K562 (cell line): ENCODE results near the gene CSAD. TPM values are rescaled to one million over a fixed set of nuclear protein-coding genes. Genes with fewer than 3 reads are reported as not detected.

Experiments
- ATAC-seq: fragments of 200-7000 bp; cut with Tn5 transposase; 3 replicates; pipeline ENCODE4 v1.9.1; 2020; ENCODE audit warnings: moderate library complexity
- BruUV-seq: library from RNA; stranded (reverse); fragments of 400-500 nt; replicated peaks from 2 replicates; lab custom pipeline; 2021; lab: Mats Ljungman, UMichigan
- CTCF ChIA-PET: fragments of 300-600 bp; formaldehyde crosslinking; extraction: SDS; loops from one replicate; lab custom pipeline; 2021; ENCODE audit warnings: low intra/inter-chr PET ratio; lab: Yijun Ruan, JAX
- POLR2A ChIA-PET: fragments of 300-600, 350-650 bp; sonication (Branson Sonifier 250); formaldehyde crosslinking; extraction: SDS; loops from one replicate; lab custom pipeline; 2021; ENCODE audit warnings: antibody characterized with exemption, inconsistent platforms; lab: Yijun Ruan, JAX
- DNase-seq, 4 experiments: peaks; one replicate each; pipeline versions ENCODE4 v3.0.0 to v3.0.0-alpha.2; 2011 to 2018; ENCODE audit warnings: low spot score in 3 of 4, mixed read lengths in 3 of 4; ENCODE audit errors: extremely low read depth in 1 of 4
- FAIRE-seq: peaks from 2 replicates; lab custom pipeline; 2011; peaks lifted over from hg19 to GRCh38; lab: Jason Lieb, UNC
- H2AFZ ChIP-seq: 2 replicates; pipeline ENCODE4 v1.6.0; 2011; ENCODE audit warnings: low read depth, low read length, control low read depth, inconsistent platforms
- H3K27ac ChIP-seq: fragments of 200-600 bp; 3 replicates; pipeline ENCODE4 v1.8.0; 2011; ENCODE audit warnings: low read depth, mild to moderate bottlenecking, control low read depth, inconsistent platforms, low read length, moderate library complexity, mixed read lengths; ENCODE audit errors: extremely low read depth
- H3K27me3 ChIP-seq, 2 experiments: fragments of 300-600 bp in 1 of 2; 2 replicates in 1 of 2; 3 replicates in 1 of 2; pipeline versions ENCODE4 v1.6.0 to v1.8.0; 2011; ENCODE audit warnings: inconsistent platforms in 2 of 2, low read length in 2 of 2, mild to moderate bottlenecking in 1 of 2, mixed read lengths in 1 of 2, moderate library complexity in 1 of 2; ENCODE audit not compliant: control insufficient read depth in 2 of 2, insufficient read depth in 2 of 2
- H3K36me3 ChIP-seq: fragments of 300-600 bp; 3 replicates; pipeline ENCODE4 v1.8.0; 2011; ENCODE audit warnings: mild to moderate bottlenecking, low read length, inconsistent platforms; ENCODE audit not compliant: control insufficient read depth, insufficient read depth
- H3K4me1 ChIP-seq, 2 experiments: fragments of 200-600 bp in 1 of 2; replicated peaks in 1 of 2; 2 replicates in 1 of 2; 3 replicates in 1 of 2; pipeline versions ENCODE4 v1.5.1 to v1.8.0; 2011; ENCODE audit warnings: inconsistent platforms in 2 of 2, low read length in 2 of 2, mild to moderate bottlenecking in 1 of 2, mixed read lengths in 1 of 2, moderate library complexity in 1 of 2; ENCODE audit not compliant: control insufficient read depth in 2 of 2, insufficient read depth in 2 of 2
- H3K4me2 ChIP-seq: 2 replicates; pipeline ENCODE4 v1.6.1; 2011; ENCODE audit warnings: low read length, control low read depth, inconsistent platforms, mixed read lengths; ENCODE audit not compliant: insufficient read depth
- H3K4me3 ChIP-seq: fragments of 200-600 bp; sonication (generic), shearing (Covaris generic); 2 replicates; pipeline ENCODE4 v1.5.1; 2016; ENCODE audit warnings: control low read depth, inconsistent platforms
- H3K79me2 ChIP-seq: fragments of 200-600 bp; 3 replicates; pipeline ENCODE4 v1.8.0; 2011; ENCODE audit warnings: low read length, inconsistent platforms; ENCODE audit not compliant: control insufficient read depth, insufficient read depth
- H3K9ac ChIP-seq, 2 experiments: 2 replicates each; pipeline versions ENCODE4 v1.6.0 to v1.6.1; 2011; ENCODE audit warnings: low read depth in 2 of 2, low read length in 2 of 2, control low read depth in 1 of 2, inconsistent platforms in 1 of 2, mild to moderate bottlenecking in 1 of 2, mixed read lengths in 1 of 2; ENCODE audit not compliant: insufficient read depth in 1 of 2
- H3K9me1 ChIP-seq: one replicate; pipeline ENCODE4 v1.6.0; 2011; ENCODE audit warnings: inconsistent platforms, mild to moderate bottlenecking, low read length, moderate library complexity; ENCODE audit not compliant: control insufficient read depth, insufficient read depth
- H3K9me3 ChIP-seq: replicated peaks from 2 replicates; pipeline ENCODE4 v1.5.1; 2011; ENCODE audit warnings: low read depth, low read length, inconsistent platforms; ENCODE audit not compliant: control insufficient read depth, insufficient read depth
- H4K20me1 ChIP-seq: replicated peaks from 2 replicates; pipeline ENCODE4 v1.6.1; 2011; ENCODE audit warnings: low read length, inconsistent platforms, mixed read lengths; ENCODE audit not compliant: control insufficient read depth, insufficient read depth
- CEBPG ChIP-seq, 3 experiments: fragments of 200-800 bp in 1 of 3; sonication (Bioruptor generic) in 1 of 3; sonication (generic) in 1 of 3; formaldehyde crosslinking in 1 of 3; IDR thresholded peaks in 2 of 3; conservative IDR thresholded peaks in 1 of 3; 2 replicates each; pipeline versions ENCODE4 v1.6.1 to v1.8.0; 2016 to 2022; ENCODE audit warnings: missing compliant biosample characterization in 2 of 3, missing genetic modification characterization in 2 of 3, mild to moderate bottlenecking in 1 of 3, missing genetic modification reagents in 1 of 3
- SPI1 ChIP-seq: IDR thresholded peaks from 2 replicates; pipeline ENCODE4 v1.6.1; 2011; ENCODE audit warnings: low read depth, low read length, control low read depth, borderline replicate concordance
- ZNF274 ChIP-seq: IDR thresholded peaks from 2 replicates; pipeline ENCODE4 v1.6.1; 2011; ENCODE audit warnings: low read depth, mild to moderate bottlenecking, low read length, moderate library complexity, borderline replicate concordance
- WGBS: fragments of 100-300 bp; shearing (Covaris generic); methylation state at CpG from one replicate; pipeline ENCODE4 v1.1.6; 2016; ENCODE audit warnings: low coverage, mixed read lengths; ENCODE audit not compliant: insufficient coverage; ENCODE audit errors: missing lambda C conversion rate; 5-methylcytosine and 5-hydroxymethylcytosine counted together
- in situ Hi-C: fragments of 300-500 bp; cut with MboI; formaldehyde crosslinking; loops from 4 replicates; pipeline ENCODE4 v1.15.0; 2018; ENCODE audit warnings: inconsistent platforms, mixed read lengths
- intact Hi-C: fragments of 100-400 bp; cut with micrococcal nuclease; formaldehyde crosslinking; loops from 2 replicates; pipeline ENCODE4 v1.14.2; 2022
- polyA plus RNA-seq, 8 experiments: library from polyadenylated mRNA; depleted of rRNA in 4 of 8; stranded (reverse) in 5 of 8; unstranded in 3 of 8; fragments of >200 nt; fragmentation: Nextera tagmentation in 2 of 8; fragmentation: Illumina TruSeq in 1 of 8; extraction: Ambion mirVana in 2 of 8; extraction: Trizol in 1 of 8; gene quantifications; 2 replicates each; pipeline versions ENCODE4 v1.2.1 to v1.2.3, GENCODE V29; 2011 to 2014; ENCODE audit warnings: inconsistent platforms in 1 of 8, missing spikeins in 1 of 8
- total RNA-seq, 7 experiments: library from RNA; depleted of rRNA in 6 of 7; stranded (reverse); fragments of >200 nt in 6 of 7; fragmentation: Illumina TruSeq in 2 of 7; extraction: Trizol in 2 of 7; gene quantifications; 2 replicates each; pipeline versions ENCODE4 v1.2.1 to v1.2.3, GENCODE V29; 2011 to 2021; ENCODE audit warnings: low replicate concordance in 1 of 7

CSAD gene
- total and polyA plus RNA-seq, 9 of the 15 experiments (the other 6 are each of a cell fraction or from before 2014, with no cell fraction given), result 1.8 to 19.6 (median 8.1) TPM

- H3K27me3 ChIP-seq, result no peaks in the 10 kb centered on the region
- intact Hi-C loops (no loop called here), in situ Hi-C loops (loop anchor here (10.0 kb wide), 1 partner anchor 141 kb away; no protein-coding TSS in a partner anchor)
- no TSS peak for BruUV-seq
- CTCF ChIA-PET, result interaction anchor here (0.5 kb wide), 1 partner anchor 32 kb away, joined by 4 read pairs; no protein-coding TSS in a partner anchor
- no peak overlapping the region for H3K9ac ChIP-seq
- peak overlapping the region; percentile 33; the same call in 1 of the 2 replicates for H2AFZ ChIP-seq
- peak in 2 of 4 experiments; percentile 32 to 44 for DNase-seq
- H3K9me3 ChIP-seq, result no peaks in the 10 kb centered on the region
- peak; percentile 33; the same call in 2 of the 3 replicates for ATAC-seq
- 25% methylated on average over 7 of the region's 7 CpGs for WGBS
- FAIRE-seq, result no peak
- H4K20me1 ChIP-seq, result no peaks in the 10 kb centered on the region
- H3K79me2 ChIP-seq, result no peaks in the 10 kb centered on the region
- no peaks in the 10 kb centered on the region for H3K9me1 ChIP-seq
- TF ChIP-seq CEBPG (CRISPR knock-in tag; IDR thresholded peaks at IDR 0.05) (peak; percentile 7; the same call in 1 of the 2 replicates), CEBPG (tag; conservative IDR thresholded peaks at IDR 0.05 in 1 of 2, IDR thresholded peaks at IDR 0.05 in 1 of 2) (no peak), ZNF274 (no peak)
- no peak overlapping the region for H3K27ac ChIP-seq
- H3K4me2 ChIP-seq, result no peak overlapping the region
- H3K4me3 ChIP-seq, result no peak overlapping the region
- H3K36me3 ChIP-seq, result peaks cover under 1% of the 10 kb centered on the region; the same call in 2 of the 3 replicates
- H3K4me1 ChIP-seq, result peaks cover 21 to 24% of the 10 kb centered on the region in 2 experiments; a peak in 3 of 5 replicates
- POLR2A ChIA-PET, result interaction anchor here (0.8 to 1.3 kb wide), 3 partner anchors 11 to 16 kb away, joined by 3 to 4 read pairs (median 3); no protein-coding TSS in a partner anchor
Observed at GRCh38 chr12:53205747-53206419, 25.2 kb upstream of the CSAD start.

DNA sequence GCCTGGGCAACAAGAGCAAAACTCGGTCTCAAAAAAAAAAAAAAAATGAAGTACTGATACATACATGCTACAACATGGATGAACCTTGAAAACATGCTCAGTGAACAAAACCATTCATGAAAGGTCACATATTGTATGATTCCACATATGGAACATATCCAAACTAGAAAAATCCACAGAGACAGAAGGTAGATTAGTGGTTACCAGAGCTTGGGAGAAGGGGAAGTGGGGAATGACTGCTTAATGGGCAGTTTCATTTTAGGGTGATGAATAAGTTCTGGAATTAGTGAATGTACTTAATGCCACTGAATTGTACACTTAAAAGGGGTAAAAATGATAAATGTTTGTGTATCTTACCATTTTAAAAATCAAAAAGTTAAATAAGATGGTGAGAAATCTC lies 23.6 kb upstream of the CSAD start:
- in situ Hi-C loops (loop anchor here (10.0 kb wide), 1 partner anchor 140 kb away; no protein-coding TSS in a partner anchor), intact Hi-C loops (no loop called here)
- POLR2A ChIA-PET, result interaction anchor here (1.0 kb wide), 1 partner anchor 66 kb away, joined by 4 read pairs; no protein-coding TSS in a partner anchor
- Histone ChIP-seq H3K27ac (no peak overlapping the region), H4K20me1 (no peaks in the 10 kb centered on the region), H3K36me3 (no peaks in the 10 kb centered on the region), H3K4me3 (no peak overlapping the region), H3K79me2 (no peaks in the 10 kb centered on the region), H3K9me1 (no peaks in the 10 kb centered on the region), H3K27me3 (no peaks in the 10 kb centered on the region), H3K9ac (no peak overlapping the region), H3K4me2 (no peak overlapping the region), H2AFZ (no peak overlapping the region), H3K9me3 (no peaks in the 10 kb centered on the region), H3K4me1 (peaks cover 31 to 34% of the 10 kb centered on the region in 2 experiments; a peak in 4 of 5 replicates)
- no peak for FAIRE-seq
- 100% methylated on average over 1 of the region's 1 CpG for WGBS
- no peak for ATAC-seq
- CTCF ChIA-PET, result no interaction called here
- no TSS peak for BruUV-seq
- no peak for DNase-seq
- peak; percentile 15; the same call in 1 of the 2 replicates for TF ChIP-seq SPI1
